ENCODE data around the gene CASKIN2. TPM values are rescaled to one million over a fixed set of nuclear protein-coding genes. Genes with fewer than 3 reads are reported as not detected.

Gene CASKIN2
- total RNA-seq, 1 donor, result 9.5 TPM

DNA sequence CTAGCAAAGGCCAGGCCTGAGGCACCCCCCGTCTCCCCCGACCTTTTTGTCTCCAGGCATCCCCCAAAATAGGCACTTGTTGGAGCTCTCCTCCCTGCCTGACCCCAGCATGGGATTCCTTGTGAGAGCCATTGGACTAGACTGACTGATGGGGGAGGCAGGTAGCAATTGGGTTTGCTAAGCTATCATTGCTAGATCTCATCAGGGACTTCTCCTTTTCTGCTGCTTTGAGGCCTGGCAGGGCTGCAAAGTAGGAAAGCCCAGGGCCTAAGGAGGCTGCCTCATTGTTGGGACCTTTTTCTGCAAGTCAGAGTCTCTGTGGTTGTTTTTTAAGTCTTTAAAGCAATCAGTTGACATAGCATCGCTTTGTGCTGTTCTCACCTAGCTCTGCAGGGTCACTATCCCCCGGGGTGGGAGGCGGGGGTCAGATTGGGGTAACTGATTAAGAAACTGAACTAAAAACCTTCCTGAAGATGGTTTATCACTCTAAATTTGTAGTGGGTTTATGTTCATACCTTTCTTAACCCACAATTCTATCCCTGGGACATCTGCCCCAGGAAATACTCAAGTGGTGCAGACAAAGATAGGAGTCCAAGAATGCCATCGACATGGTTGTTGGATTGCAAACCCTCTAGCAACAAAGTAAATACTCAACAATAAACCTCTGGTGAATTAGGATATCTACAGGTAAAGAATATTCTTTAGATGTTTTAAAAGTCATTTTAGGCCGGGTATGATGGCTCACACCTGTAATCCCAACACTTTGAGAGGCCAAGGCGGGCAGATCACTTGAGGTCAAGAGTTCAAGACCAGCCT, 38.2 kb upstream of the CASKIN2 start:
- H3K4me3 ChIP-seq (ENCODE audit: low read depth, low read length), result no peak overlapping the region
- TF ChIP-seq, protein P1, sequence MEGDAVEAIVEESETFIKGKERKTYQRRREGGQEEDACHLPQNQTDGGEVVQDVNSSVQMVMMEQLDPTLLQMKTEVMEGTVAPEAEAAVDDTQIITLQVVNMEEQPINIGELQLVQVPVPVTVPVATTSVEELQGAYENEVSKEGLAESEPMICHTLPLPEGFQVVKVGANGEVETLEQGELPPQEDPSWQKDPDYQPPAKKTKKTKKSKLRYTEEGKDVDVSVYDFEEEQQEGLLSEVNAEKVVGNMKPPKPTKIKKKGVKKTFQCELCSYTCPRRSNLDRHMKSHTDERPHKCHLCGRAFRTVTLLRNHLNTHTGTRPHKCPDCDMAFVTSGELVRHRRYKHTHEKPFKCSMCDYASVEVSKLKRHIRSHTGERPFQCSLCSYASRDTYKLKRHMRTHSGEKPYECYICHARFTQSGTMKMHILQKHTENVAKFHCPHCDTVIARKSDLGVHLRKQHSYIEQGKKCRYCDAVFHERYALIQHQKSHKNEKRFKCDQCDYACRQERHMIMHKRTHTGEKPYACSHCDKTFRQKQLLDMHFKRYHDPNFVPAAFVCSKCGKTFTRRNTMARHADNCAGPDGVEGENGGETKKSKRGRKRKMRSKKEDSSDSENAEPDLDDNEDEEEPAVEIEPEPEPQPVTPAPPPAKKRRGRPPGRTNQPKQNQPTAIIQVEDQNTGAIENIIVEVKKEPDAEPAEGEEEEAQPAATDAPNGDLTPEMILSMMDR (IDR thresholded peaks at IDR 0.05; ENCODE audit: insufficient read depth, low read depth, low read length), result no peak
- peak; percentile 25 for DNase-seq (ENCODE audit: low read depth)

DNA sequence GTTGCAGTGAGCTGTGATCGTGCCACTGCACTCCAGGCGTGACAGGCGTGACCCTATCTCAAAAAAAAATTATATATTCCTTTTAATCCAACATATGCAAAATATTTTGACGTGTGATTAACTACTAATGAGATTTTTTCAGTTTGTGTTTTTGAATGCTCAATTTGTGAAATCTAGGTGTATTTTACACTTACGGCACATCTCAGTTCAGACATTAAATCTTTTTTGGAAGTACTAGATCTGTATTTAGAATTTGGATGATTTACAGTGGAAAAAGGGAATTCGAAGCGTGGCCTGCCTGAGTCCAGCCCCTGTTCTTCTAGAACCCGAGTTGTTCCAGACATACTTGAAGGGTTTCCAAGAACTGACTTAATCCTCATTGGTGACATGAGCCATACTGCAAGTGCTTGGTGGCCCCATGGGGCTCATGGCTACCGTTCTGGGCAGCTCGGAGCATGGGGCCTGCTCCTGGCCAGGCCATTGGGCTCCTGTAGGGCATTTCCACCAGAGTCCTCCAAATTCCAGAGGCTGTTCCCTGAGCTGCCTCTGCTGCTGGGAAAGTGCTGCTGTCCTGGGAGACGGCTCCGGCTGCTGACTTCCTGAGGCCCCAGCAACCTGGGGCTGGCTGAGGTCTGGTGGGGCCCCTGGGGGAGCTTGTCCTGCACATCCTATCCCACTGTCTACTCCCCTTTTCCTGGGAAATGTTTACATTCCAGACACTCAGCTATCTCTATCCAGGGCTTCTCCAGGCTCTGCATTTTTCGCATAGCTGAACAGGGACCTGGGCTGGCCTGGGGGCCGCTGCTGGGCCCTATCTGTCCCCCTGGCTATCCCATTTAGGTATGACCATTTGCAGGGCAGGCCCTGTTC, 37.3 kb upstream of the CASKIN2 start:
- TF ChIP-seq, protein P1 (IDR thresholded peaks at IDR 0.05; ENCODE audit: insufficient read depth, low read depth, low read length), result peak; percentile 28
- peak; percentile 77 for DNase-seq (ENCODE audit: low read depth)
- no peak overlapping the region for H3K4me3 ChIP-seq (ENCODE audit: low read depth, low read length)

DNA sequence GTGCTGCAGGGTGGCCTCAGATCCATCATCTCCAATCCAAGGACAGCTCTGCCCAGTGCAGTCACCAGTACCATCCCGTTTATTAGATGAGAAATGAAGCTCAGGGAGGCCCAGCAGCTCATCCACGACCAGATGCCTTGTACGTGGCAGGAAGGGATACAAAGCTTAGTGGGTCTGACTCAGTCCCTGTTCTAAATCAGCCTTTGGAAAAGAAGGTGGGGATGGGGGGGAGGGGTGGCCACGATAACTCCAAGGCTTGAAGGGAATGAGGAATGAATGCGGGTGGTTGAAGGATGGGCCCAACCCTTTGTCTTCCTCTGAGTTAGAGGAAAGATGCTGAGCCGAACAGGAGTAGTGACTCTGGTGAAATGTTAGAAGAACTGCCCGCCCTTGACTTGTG, 35.9 kb upstream of the CASKIN2 start:
- TF ChIP-seq, protein P1 (IDR thresholded peaks at IDR 0.05; ENCODE audit: insufficient read depth, low read depth, low read length), result no peak
- DNase-seq (ENCODE audit: low read depth), result peak; percentile 29
- H3K4me3 ChIP-seq (ENCODE audit: low read depth, low read length), result no peak overlapping the region

DNA sequence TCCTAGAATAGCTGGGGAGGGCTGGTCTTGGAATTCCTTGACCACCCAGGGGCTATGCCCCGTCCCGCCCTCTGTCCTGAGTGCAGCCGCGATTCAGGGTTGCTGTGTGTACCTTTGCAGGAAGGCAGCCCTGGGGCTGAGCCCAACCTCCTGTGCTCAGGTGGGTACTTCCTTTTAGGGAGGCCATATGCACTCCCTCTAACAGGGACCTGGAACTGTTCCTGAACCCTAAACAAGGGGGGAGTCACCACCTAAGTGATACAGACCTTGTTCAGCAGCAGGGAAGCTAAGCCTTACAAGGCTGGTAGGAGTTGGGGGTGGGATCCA, 34.8 kb upstream of the CASKIN2 start:
- no peak overlapping the region for H3K4me3 ChIP-seq (ENCODE audit: low read depth, low read length)
- no peak for DNase-seq (ENCODE audit: low read depth)
- TF ChIP-seq, protein P1 (IDR thresholded peaks at IDR 0.05; ENCODE audit: insufficient read depth, low read depth, low read length), result no peak

DNA sequence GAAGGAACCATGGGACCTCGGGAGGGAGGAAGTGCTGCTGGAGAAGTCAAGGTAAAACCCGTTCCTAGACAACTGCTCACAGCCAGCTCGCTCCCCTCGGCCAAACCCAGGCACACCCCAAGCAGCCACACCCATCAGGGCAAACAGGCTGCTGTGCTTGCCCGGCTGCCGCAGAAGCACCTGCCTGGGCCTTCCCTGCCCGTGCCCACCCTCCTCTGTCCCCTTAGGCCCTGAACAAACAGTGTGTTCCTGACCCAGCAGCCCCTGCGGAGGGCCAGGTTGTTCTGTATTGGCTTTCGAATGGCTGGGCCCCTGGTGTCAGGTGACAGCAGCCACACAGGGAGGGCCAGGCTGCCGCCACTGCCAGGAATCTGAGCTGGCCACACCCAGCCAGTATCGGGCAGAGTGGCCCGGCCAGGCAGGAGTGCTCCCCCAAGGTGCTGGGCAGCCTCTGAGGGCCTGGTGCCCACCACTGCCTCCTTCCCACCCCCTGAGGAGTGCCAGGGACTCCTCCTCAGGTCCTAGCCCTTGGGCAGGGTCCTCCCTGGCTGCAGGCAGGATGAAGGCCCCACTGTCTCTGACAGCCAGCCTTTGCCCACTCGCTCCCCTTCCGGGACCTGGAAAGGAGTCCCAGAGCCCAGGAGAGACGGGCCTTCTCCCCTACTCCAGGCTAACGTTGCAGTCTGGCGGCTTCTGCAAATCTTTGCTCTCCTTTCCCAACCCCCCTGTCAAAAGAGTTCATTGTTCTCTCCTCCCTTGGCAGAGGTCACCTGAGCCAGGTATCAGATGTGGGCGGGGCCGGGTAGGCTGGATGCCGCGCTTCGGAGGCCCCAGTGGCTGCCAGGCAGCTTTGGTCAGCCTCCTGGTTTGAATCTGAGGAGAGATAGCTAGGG, 34.2 kb upstream of the CASKIN2 start:
- H3K4me3 ChIP-seq (ENCODE audit: low read depth, low read length), result no peak overlapping the region
- DNase-seq (ENCODE audit: low read depth), result no peak
- TF ChIP-seq, protein P1 (IDR thresholded peaks at IDR 0.05; ENCODE audit: insufficient read depth, low read depth, low read length), result no peak

DNA sequence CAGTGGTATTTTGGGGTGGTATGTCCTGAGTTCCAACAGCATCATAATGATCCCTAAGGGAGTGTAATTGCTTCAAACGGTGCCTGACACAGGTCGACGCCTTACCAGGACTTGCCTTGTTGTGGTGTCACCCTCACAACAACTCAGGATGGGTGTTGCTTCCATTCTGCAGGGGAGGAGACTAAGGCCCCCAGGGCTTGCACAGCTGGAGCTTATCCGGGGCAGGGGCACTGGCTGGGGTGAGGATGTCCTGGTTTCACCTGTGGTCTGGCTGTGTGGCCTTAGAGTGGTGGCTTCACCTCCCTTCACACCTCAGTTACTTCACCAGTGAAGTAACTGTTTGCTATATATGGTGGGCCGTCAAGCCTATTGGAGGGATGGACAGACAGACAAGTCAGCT, 33.5 kb upstream of the CASKIN2 start:
- DNase-seq (ENCODE audit: low read depth), result no peak
- no peak overlapping the region for H3K4me3 ChIP-seq (ENCODE audit: low read depth, low read length)
- TF ChIP-seq, protein P1 (IDR thresholded peaks at IDR 0.05; ENCODE audit: insufficient read depth, low read depth, low read length), result no peak
